K562 (cell line): ENCODE results near the gene PLD6. TPM values are rescaled to one million over a fixed set of nuclear protein-coding genes. Genes with fewer than 3 reads are reported as not detected.

Experiments
- CBX2 ChIP-seq: fragments of 200-600 bp; sonication (generic); IDR thresholded peaks from one replicate; pipeline ENCODE4 v1.6.1; 2012; ENCODE audit warnings: mild to moderate bottlenecking, low read length, inconsistent platforms; ENCODE audit not compliant: insufficient read depth, poor library complexity, severe bottlenecking
- CTBP1 ChIP-seq: fragments of 450-650 bp; IDR thresholded peaks from 2 replicates; pipeline ENCODE4 v1.6.1; 2016; ENCODE audit warnings: borderline replicate concordance
- DDX20 ChIP-seq: fragments of 450-650 bp; IDR thresholded peaks from 2 replicates; pipeline ENCODE4 v1.6.1; 2016; ENCODE audit warnings: missing genetic modification characterization, low read depth, mild to moderate bottlenecking, missing compliant biosample characterization, moderate library complexity
- DIDO1 ChIP-seq: fragments of 450-650 bp; IDR thresholded peaks from 2 replicates; pipeline ENCODE4 v1.6.1; 2016; ENCODE audit warnings: low read depth, missing biosample characterization, missing genetic modification characterization
- EHMT2 ChIP-seq: fragments of 450-650 bp; IDR thresholded peaks from 2 replicates; pipeline ENCODE4 v1.6.1; 2018; ENCODE audit warnings: antibody characterized with exemption
- MCM5 ChIP-seq: fragments of 450-650 bp; IDR thresholded peaks from 2 replicates; pipeline ENCODE4 v1.6.1; 2016; ENCODE audit warnings: low read depth
- MEF2A ChIP-seq: IDR thresholded peaks from 2 replicates; pipeline ENCODE4 v1.6.1; 2011; ENCODE audit warnings: low read depth, mild to moderate bottlenecking, low read length, moderate library complexity; ENCODE audit not compliant: control insufficient read depth
- NCOA4 ChIP-seq: fragments of 450-650 bp; IDR thresholded peaks from 2 replicates; pipeline ENCODE4 v1.6.1; 2018; ENCODE audit warnings: mild to moderate bottlenecking; ENCODE audit not compliant: partially characterized antibody
- NFIC ChIP-seq: fragments of 450-650 bp; IDR thresholded peaks from 2 replicates; pipeline ENCODE4 v1.6.1; 2017; ENCODE audit warnings: mild to moderate bottlenecking, inconsistent platforms
- NR3C1 ChIP-seq: sonication (generic); formaldehyde crosslinking; IDR thresholded peaks from 2 replicates; pipeline ENCODE4 v1.8.1; 2022; ENCODE audit warnings: missing genetic modification reagents
- SMAD1 ChIP-seq: fragments of 150-350 bp; IDR thresholded peaks from 2 replicates; pipeline ENCODE4 v1.6.1; 2014; ENCODE audit warnings: low read length, low read depth; ENCODE audit not compliant: partially characterized antibody
- SMAD3 ChIP-seq: fragments of 450-650 bp; formaldehyde crosslinking; conservative IDR thresholded peaks from 2 replicates; pipeline ENCODE4 v1.4.0; 2020; ENCODE audit warnings: mild to moderate bottlenecking
- ZBED1 ChIP-seq: IDR thresholded peaks from 2 replicates; pipeline ENCODE4 v1.6.1; 2014
- ZBTB1 ChIP-seq: sonication (generic); formaldehyde crosslinking; IDR thresholded peaks from 2 replicates; pipeline ENCODE4 v1.8.1; 2023; ENCODE audit warnings: missing genetic modification reagents, low read depth, mild to moderate bottlenecking, borderline replicate concordance
- ZNF57 ChIP-seq: fragments of 450-650 bp; formaldehyde crosslinking; IDR thresholded peaks from 2 replicates; pipeline ENCODE4 v1.4.0; 2020; ENCODE audit warnings: mild to moderate bottlenecking, moderate library complexity
- polyA plus RNA-seq, 8 experiments: library from polyadenylated mRNA; depleted of rRNA in 4 of 8; stranded (reverse) in 5 of 8; unstranded in 3 of 8; fragments of >200 nt; fragmentation: Nextera tagmentation in 2 of 8; fragmentation: Illumina TruSeq in 1 of 8; extraction: Ambion mirVana in 2 of 8; extraction: Trizol in 1 of 8; gene quantifications; 2 replicates each; pipeline versions ENCODE4 v1.2.1 to v1.2.3, GENCODE V29; 2011 to 2014; ENCODE audit warnings: inconsistent platforms in 1 of 8, missing spikeins in 1 of 8
- total RNA-seq, 7 experiments: library from RNA; depleted of rRNA in 6 of 7; stranded (reverse); fragments of >200 nt in 6 of 7; fragmentation: Illumina TruSeq in 2 of 7; extraction: Trizol in 2 of 7; gene quantifications; 2 replicates each; pipeline versions ENCODE4 v1.2.1 to v1.2.3, GENCODE V29; 2011 to 2021; ENCODE audit warnings: low replicate concordance in 1 of 7
- TF ChIP-seq, protein P1 (sequence below), 3 experiments: IDR thresholded peaks in 2 of 3; conservative IDR thresholded peaks in 1 of 3; 2 replicates each; pipeline ENCODE4 v1.5.1; 2011 to 2012; ENCODE audit warnings: low read length in 3 of 3, mild to moderate bottlenecking in 3 of 3, control low read depth in 2 of 3, improper control_type of control experiment in 1 of 3, inconsistent platforms in 1 of 3, low read depth in 1 of 3, mixed read lengths in 1 of 3, moderate library complexity in 1 of 3; ENCODE audit not compliant: insufficient read depth in 2 of 3
- TF ChIP-seq, protein P2 (sequence below), 2 experiments: fragments of 450-650 bp; IDR thresholded peaks; 2 replicates each; pipeline ENCODE4 v1.6.1; 2016; ENCODE audit warnings: mild to moderate bottlenecking in 2 of 2, borderline replicate concordance in 1 of 2, low read depth in 1 of 2, moderate library complexity in 1 of 2

Gene PLD6
- total and polyA plus RNA-seq, 9 of the 15 experiments (the other 6 are each of a cell fraction or from before 2014, with no cell fraction given) = 3.6 to 15.6 (median 10.0) TPM

DNA sequence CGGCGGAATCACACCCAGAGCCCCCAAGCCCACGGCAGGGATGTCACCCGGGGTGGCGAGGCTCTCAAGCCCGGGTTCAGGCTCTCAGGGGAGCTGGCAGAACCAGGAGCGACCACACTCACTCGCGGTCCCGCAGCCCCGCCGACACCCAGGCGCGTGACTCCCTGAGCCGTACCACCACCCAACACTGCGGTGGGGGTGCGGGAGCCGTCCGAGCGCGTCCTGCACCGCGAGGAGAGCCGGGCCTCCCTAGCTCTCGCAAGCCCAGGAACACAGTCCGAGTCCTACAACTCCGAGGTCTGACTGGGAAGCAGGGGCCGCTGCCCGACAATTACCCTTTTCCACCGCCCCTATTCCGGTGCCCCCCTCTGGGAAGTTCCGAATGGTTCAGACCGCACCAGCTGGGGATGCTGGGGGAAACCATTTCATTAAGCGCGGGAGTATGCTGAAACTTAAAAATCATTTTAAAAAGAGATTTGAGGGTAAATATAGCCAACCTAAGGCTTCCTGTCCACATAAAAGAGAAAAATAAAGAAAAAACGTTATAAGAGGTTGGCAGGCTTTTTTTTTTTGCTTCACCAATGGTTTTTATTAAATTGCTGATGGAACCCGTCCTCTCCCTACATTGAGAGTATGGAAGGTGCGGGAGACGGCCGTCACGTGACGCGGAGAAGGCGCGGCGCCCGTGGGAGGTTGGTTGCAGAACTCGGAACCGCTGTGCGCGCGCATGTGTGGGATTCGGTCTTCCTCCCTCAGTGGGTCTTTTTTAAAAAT lies 31.1 kb upstream of the PLD6 start, which contains the start of gene FLCN (continued):
- TF ChIP-seq, protein P1, sequence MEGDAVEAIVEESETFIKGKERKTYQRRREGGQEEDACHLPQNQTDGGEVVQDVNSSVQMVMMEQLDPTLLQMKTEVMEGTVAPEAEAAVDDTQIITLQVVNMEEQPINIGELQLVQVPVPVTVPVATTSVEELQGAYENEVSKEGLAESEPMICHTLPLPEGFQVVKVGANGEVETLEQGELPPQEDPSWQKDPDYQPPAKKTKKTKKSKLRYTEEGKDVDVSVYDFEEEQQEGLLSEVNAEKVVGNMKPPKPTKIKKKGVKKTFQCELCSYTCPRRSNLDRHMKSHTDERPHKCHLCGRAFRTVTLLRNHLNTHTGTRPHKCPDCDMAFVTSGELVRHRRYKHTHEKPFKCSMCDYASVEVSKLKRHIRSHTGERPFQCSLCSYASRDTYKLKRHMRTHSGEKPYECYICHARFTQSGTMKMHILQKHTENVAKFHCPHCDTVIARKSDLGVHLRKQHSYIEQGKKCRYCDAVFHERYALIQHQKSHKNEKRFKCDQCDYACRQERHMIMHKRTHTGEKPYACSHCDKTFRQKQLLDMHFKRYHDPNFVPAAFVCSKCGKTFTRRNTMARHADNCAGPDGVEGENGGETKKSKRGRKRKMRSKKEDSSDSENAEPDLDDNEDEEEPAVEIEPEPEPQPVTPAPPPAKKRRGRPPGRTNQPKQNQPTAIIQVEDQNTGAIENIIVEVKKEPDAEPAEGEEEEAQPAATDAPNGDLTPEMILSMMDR (IDR thresholded peaks at IDR 0.05 in 2 of 3, conservative IDR thresholded peaks at IDR 0.05 in 1 of 3; ENCODE audit: insufficient read depth in 2 of 3, low read depth in 1 of 3, low read length in 3 of 3) = no peak
- no peak for TF ChIP-seq CBX2
- TF ChIP-seq ZBTB1 (CRISPR knock-in tag) = no peak
- TF ChIP-seq DIDO1 (tag) = no peak
- no peak for TF ChIP-seq EHMT2
- TF ChIP-seq ZBED1 = no peak
- no peak for TF ChIP-seq DDX20 (tag)
- no peak for TF ChIP-seq SMAD3 (CRISPR knock-in tag)
- TF ChIP-seq NCOA4 = no peak
- no peak; the same call in 1 of the 2 replicates for TF ChIP-seq NFIC
- TF ChIP-seq, protein P2, sequence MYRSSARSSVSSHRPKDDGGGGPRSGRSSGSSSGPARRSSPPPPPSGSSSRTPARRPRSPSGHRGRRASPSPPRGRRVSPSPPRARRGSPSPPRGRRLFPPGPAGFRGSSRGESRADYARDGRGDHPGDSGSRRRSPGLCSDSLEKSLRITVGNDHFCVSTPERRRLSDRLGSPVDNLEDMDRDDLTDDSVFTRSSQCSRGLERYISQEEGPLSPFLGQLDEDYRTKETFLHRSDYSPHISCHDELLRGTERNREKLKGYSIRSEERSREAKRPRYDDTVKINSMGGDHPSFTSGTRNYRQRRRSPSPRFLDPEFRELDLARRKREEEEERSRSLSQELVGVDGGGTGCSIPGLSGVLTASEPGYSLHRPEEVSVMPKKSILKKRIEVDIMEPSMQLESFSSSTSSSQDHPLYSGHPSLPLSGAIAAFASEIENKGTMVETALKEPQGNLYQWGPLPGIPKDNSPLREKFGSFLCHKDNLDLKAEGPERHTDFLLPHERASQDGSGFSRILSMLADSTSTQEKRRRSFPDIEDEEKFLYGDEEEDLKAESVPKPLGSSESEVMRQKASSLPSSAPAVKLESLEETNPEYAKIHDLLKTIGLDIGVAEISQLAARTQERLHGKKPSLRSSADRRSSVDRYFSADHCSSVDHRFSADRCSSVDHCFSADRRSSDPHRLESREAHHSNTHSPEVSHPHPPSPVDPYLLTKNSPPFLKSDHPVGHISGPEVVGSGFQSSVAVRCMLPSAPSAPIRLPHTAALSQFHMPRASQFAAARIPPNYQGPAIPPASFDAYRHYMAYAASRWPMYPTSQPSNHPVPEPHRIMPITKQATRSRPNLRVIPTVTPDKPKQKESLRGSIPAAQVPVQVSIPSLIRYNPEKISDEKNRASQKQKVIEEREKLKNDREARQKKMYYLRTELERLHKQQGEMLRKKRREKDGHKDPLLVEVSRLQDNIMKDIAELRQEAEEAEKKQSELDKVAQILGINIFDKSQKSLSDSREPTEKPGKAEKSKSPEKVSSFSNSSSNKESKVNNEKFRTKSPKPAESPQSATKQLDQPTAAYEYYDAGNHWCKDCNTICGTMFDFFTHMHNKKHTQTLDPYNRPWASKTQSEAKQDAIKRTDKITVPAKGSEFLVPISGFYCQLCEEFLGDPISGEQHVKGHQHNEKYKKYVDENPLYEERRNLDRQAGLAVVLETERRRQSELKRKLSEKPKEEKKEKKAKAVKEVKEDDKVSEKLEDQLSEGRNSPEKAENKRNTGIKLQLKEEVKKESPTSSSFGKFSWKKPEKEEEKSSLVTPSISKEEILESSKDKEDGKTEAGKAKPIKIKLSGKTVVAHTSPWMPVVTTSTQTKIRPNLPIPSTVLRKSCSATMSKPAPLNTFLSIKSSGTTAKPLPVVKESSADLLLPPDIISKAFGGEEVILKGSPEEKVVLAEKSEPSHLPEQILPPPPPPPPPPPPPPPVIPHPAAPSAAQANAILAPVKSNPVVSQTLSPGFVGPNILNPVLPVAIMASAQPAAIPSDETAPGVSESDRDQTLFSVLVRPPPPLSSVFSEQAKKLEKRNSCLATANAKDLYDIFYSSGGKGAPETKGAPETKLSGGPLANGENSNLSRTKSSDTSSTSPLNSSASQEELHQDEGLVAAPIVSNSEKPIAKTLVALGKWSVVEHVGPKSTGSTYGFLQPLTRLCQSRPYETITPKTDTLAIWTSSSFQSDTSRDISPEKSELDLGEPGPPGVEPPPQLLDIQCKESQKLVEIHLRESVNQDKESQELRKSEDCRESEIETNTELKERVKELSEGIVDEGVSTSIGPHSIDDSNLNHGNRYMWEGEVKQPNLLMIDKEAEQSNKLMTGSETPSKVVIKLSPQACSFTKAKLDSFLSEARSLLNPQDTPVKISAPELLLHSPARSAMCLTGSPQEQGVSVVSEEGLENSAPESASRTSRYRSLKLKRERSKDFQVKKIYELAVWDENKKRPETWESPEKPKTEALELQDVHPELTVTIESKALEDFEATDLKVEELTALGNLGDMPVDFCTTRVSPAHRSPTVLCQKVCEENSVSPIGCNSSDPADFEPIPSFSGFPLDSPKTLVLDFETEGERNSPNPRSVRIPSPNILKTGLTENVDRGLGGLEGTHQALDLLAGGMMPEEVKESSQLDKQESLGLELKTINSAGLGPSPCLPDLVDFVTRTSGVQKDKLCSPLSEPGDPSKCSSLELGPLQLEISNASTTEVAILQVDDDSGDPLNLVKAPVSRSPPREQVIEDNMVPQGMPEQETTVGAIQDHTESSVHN (IDR thresholded peaks at IDR 0.05; ENCODE audit: borderline replicate concordance in 1 of 2, low read depth in 1 of 2) = no peak; a peak in 1 of 4 replicates
- TF ChIP-seq SMAD1 = no peak
- TF ChIP-seq MCM5 = no peak
- TF ChIP-seq ZNF57 (CRISPR knock-in tag) = no peak
- no peak for TF ChIP-seq CTBP1
- TF ChIP-seq NR3C1 (CRISPR knock-in tag) = no peak
- no peak for TF ChIP-seq MEF2A
